PFSK-1 (cell line): ENCODE measurements around the gene HDC.

Experiments used
- FOXP2 ChIP-seq: optimal IDR thresholded peaks from 2 replicates; pipeline ENCODE3; 2011; ENCODE audit warnings: borderline replicate concordance, control low read depth, inconsistent platforms; ENCODE audit not compliant: insufficient read depth; ENCODE audit errors: extremely low read length, extremely low read depth
- POLR2AphosphoS5 ChIP-seq: IDR thresholded peaks from 2 replicates; pipeline ENCODE4 v1.6.1; 2012; ENCODE audit warnings: low read depth, mild to moderate bottlenecking, control low read depth, low read length, moderate library complexity
- REST ChIP-seq, 2 experiments: IDR thresholded peaks; 2 replicates each; pipeline versions ENCODE4 v1.6.1 to v1.8.0; 2011 to 2012; ENCODE audit warnings: low read depth in 2 of 2, low read length in 2 of 2, control low read depth in 1 of 2, inconsistent platforms in 1 of 2, mild to moderate bottlenecking in 1 of 2, moderate library complexity in 1 of 2; ENCODE audit not compliant: insufficient read depth in 1 of 2
- SIN3A ChIP-seq: IDR thresholded peaks from 2 replicates; pipeline ENCODE4 v1.6.1; 2012; ENCODE audit warnings: mild to moderate bottlenecking, low read length, moderate library complexity, borderline replicate concordance; ENCODE audit not compliant: insufficient read depth
- TAF1 ChIP-seq: IDR thresholded peaks from 2 replicates; pipeline ENCODE4 v1.6.1; 2012; ENCODE audit warnings: low read length, control low read depth, borderline replicate concordance; ENCODE audit not compliant: insufficient read depth

- TF ChIP-seq REST (IDR thresholded peaks at IDR 0.05; ENCODE audit: insufficient read depth in 1 of 2, low read depth in 2 of 2, low read length in 2 of 2) (no peak), POLR2AphosphoS5 (no peak), SIN3A (no peak), FOXP2 (no peak), TAF1 (no peak)
These were observed 13.0 kb downstream of the HDC start for GRCh38 chr15:50252556-50252955.
